ENCODE measurements around the gene NKD1. TPM values are rescaled to one million over a fixed set of nuclear protein-coding genes. Genes with fewer than 3 reads are reported as not detected.

The NKD1 gene
- total RNA-seq, 1 donor from 2014 or later, result under 0.01 TPM

DNA sequence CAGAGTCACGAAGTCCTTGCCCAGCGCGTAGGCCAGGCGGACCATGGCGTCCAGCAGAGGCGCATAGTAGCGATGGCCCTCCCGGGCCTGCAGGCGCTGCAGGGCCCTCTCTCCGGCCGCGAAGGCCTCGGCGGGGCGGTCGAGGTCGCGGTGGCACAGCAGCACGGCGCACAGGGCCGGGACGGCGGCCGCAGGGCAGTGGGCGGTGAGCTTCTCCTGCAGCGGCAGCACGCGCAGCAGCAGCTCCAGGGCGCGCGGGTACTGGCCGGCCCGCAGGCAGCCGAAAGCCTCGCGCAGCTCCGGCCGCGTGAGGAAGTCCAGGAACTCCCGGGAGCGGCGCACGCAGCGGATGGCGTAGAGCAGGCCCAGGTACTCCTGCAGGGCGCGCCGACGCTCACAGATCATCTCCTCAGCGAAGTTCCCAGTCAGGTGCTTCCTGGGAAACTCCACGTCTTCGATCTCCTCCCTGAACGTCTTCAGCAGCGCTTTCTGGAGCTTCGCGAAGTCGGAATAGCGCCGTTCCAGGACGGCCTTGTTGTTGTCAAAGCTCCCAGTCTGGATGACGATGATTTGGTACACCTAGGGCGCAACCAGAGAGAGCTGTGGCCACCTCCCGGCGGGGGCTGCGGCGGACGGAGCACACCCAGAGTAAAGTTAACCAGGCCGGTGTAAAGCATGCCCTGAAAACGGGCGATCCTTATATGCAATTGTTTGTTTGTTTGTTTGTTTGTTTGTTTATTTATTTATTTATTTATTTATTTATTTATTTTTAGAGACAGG is 125.5 kb downstream of the NKD1 start:
- FAIRE-seq, result no peak
- TF ChIP-seq, protein P1, sequence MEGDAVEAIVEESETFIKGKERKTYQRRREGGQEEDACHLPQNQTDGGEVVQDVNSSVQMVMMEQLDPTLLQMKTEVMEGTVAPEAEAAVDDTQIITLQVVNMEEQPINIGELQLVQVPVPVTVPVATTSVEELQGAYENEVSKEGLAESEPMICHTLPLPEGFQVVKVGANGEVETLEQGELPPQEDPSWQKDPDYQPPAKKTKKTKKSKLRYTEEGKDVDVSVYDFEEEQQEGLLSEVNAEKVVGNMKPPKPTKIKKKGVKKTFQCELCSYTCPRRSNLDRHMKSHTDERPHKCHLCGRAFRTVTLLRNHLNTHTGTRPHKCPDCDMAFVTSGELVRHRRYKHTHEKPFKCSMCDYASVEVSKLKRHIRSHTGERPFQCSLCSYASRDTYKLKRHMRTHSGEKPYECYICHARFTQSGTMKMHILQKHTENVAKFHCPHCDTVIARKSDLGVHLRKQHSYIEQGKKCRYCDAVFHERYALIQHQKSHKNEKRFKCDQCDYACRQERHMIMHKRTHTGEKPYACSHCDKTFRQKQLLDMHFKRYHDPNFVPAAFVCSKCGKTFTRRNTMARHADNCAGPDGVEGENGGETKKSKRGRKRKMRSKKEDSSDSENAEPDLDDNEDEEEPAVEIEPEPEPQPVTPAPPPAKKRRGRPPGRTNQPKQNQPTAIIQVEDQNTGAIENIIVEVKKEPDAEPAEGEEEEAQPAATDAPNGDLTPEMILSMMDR (IDR thresholded peaks at IDR 0.05; ENCODE audit: insufficient read depth, low read length, severe bottlenecking), result no peak
- H3K27me3 ChIP-seq (ENCODE audit: control insufficient read depth, insufficient read depth, low read length), result no peaks in the 10 kb centered on the region

DNA sequence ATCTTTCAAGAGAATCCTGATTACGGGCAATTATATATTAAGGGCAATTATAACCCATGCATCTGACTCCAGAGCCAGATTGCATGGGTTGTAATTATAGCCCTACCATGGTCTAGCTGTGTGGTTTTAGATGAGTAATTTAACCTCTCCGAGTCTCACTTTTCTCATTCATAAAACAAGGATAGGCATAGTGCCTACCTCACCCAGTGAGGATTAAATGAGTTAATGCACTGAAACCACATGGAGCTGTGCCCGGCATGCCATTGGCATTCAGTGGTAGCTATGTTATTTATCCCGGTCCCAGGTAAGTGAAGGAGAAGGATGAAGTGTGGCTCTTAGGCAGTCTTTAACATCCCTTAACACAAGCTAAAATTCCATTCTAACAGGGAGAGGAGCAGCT is 126.6 kb downstream of the NKD1 start:
- no peaks in the 10 kb centered on the region for H3K27me3 ChIP-seq (ENCODE audit: control insufficient read depth, insufficient read depth, low read length)
- TF ChIP-seq, protein P1 (IDR thresholded peaks at IDR 0.05; ENCODE audit: insufficient read depth, low read length, severe bottlenecking), result no peak
- DNase-seq (ENCODE audit: low read depth), result no peak
- H3K4me3 ChIP-seq (ENCODE audit: low read depth, low read length), result no peak overlapping the region
- no peaks in the 10 kb centered on the region for H3K36me3 ChIP-seq (ENCODE audit: control insufficient read depth, insufficient read depth, low read length)
- FAIRE-seq, result no peak

More for the DNA sequence above, 125.5 kb downstream of the NKD1 start:
- no peak overlapping the region for H3K4me3 ChIP-seq (ENCODE audit: low read depth, low read length)
- H3K36me3 ChIP-seq (ENCODE audit: control insufficient read depth, insufficient read depth, low read length), result no peaks in the 10 kb centered on the region
- DNase-seq (ENCODE audit: low read depth), result no peak

DNA sequence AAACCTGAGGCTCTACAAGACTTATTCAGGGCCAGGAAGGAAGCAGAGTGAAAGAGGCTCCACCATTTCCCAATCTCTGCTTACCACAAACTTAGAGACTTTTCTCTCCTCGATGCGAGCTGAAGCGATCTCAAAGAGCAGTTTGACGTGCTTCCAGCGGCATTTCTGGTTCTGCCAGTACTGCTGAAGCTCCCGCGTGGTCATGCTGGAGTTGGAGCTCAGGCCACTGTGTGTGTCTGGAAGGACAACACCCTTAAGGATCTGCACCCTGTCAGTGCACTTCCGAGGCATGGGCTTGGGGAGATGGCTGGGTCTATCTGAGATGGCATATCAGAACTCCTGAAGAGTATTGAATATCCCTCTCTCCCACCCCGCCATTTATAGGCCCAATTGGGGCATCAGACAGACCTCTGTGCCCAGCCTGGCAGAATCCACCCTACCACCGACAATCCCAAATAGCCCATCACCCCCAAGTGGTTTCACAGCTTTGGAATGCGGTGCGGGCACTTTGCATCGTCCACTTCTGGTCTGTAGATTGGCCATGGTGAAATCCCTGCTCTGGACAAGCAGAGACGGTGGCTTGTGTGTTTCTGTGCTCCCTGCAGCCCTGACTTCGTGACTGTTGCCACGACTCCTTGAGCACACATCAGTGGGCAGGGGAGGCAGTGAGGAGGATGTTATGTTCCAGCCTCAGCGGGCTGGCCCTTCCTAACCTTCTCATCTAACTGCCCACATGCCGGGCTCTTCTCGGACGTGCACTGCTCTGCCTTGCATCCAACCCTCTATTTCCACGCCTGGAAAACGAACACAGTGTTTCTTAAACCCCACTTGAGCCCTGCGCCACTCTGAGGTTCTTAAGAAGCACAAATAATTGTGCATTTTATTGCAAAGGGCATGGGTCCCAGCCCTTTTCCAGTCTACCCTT is 127.8 kb downstream of the NKD1 start:
- DNase-seq (ENCODE audit: low read depth) (peak; percentile 27), FAIRE-seq (no peak)
- no peak overlapping the region for H3K4me3 ChIP-seq (ENCODE audit: low read depth, low read length)
- no peaks in the 10 kb centered on the region for H3K27me3 ChIP-seq (ENCODE audit: control insufficient read depth, insufficient read depth, low read length)
- H3K36me3 ChIP-seq (ENCODE audit: control insufficient read depth, insufficient read depth, low read length), result no peaks in the 10 kb centered on the region
- TF ChIP-seq, protein P1 (IDR thresholded peaks at IDR 0.05; ENCODE audit: insufficient read depth, low read length, severe bottlenecking), result no peak

DNA sequence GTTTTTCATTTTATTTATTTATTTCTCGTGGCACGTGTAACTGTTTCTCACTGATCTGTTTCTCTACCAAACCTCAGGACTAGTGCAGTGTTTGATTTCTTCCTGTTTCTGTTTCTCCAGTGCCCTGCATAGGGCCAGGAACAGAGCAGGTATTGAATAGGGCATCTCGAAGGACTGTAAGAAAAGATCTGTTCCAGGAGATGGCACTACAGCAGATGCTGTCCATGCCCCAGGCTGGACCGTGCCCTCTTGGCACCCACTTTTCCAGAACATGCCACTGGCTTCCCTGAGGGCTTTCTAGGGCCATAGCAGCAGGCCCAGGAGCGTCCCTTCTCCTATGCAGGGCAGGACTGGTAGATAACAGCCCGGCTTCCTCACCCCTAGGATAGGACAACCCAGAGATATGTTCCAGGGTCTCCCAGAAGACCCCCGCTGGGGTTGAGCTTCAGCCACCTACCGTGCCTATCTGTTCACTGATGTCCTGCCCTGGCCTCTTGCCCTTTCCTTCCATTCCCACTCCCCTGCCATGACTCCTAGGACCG is 128.6 kb downstream of the NKD1 start:
- TF ChIP-seq, protein P1 (IDR thresholded peaks at IDR 0.05; ENCODE audit: insufficient read depth, low read length, severe bottlenecking), result no peak
- Histone ChIP-seq H3K27me3 (ENCODE audit: control insufficient read depth, insufficient read depth, low read length) (no peaks in the 10 kb centered on the region), H3K36me3 (ENCODE audit: control insufficient read depth, insufficient read depth, low read length) (no peaks in the 10 kb centered on the region), H3K4me3 (ENCODE audit: low read depth, low read length) (no peak overlapping the region)
- DNase-seq (ENCODE audit: low read depth) (no peak), FAIRE-seq (peak; percentile 32)

DNA sequence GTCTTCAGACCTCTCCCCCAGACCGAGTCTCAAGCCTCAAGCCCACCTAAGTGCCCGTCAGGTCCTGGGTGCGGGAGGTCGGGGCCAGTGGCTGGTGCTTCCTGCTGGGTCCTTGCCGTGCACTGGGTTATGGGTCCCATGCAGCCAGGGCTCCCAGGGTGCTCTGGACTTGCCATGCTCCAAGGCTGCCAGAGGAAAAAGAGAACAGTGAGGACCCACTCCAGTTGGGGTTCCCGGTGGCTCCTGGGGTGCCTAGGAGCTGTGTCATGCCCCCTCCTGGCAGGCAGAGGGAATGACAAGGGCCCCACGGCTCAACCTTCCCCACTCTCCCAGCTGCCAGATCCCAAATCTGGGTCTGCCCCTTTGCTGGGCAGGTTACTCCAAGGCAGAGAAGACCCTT is 129.2 kb downstream of the NKD1 start:
- FAIRE-seq (no peak), DNase-seq (ENCODE audit: low read depth) (no peak)
- H3K27me3 ChIP-seq (ENCODE audit: control insufficient read depth, insufficient read depth, low read length), result no peaks in the 10 kb centered on the region
- TF ChIP-seq, protein P1 (IDR thresholded peaks at IDR 0.05; ENCODE audit: insufficient read depth, low read length, severe bottlenecking), result peak; percentile 48
- no peak overlapping the region for H3K4me3 ChIP-seq (ENCODE audit: low read depth, low read length)
- H3K36me3 ChIP-seq (ENCODE audit: control insufficient read depth, insufficient read depth, low read length), result no peaks in the 10 kb centered on the region

All from bronchial epithelial cell (primary cell).